Measurements from ENCODE around the gene CALY. TPM values are rescaled to one million over a fixed set of nuclear protein-coding genes. Genes with fewer than 3 reads are reported as not detected.

CALY gene
- total RNA-seq, 1 experiment from 2014 or later: not detected

DNA sequence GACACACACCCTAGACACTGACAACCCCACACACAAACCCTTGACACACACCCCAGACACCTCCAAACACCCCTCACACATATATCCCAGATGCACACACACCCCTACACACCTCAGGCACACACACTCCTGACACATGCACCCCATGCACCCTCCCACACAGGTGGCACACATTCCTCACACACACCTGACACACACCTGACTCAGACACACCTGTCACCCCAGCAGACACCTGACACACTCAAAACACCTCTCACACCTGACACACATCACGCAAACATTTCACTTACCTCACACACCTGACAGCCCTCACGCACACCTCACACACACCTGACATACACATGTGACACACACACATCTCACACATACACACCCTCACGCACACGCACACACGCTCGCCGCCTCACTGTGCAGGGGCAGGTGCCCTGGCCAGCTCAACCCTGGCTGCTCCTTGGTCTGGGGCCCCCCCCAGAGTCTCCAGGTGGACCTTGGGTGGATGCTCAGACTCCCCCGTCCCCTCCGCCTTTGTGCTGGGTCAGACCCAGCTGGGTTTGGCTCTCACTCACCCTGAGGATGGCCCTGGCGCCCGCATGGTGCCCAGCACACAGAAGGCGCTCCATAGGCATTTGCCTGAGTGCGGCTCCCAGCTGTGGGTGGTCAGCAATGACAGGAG lies 3.1 kb upstream of the CALY start:
- H3K79me2 ChIP-seq (ENCODE audit: low read length): no peaks in the 10 kb centered on the region
- intact Hi-C loops (cut with micrococcal nuclease): no loop called here
- no peaks in the 10 kb centered on the region for H3K9me3 ChIP-seq (ENCODE audit: low read length)
- no peak for TF ChIP-seq EZH2phosphoT487 (IDR thresholded peaks at IDR 0.05; ENCODE audit: borderline replicate concordance, low read length)
- TF ChIP-seq EZH2 (IDR thresholded peaks at IDR 0.05; ENCODE audit: low read length, unreplicated experiment): no peak
- TF ChIP-seq, protein P1, sequence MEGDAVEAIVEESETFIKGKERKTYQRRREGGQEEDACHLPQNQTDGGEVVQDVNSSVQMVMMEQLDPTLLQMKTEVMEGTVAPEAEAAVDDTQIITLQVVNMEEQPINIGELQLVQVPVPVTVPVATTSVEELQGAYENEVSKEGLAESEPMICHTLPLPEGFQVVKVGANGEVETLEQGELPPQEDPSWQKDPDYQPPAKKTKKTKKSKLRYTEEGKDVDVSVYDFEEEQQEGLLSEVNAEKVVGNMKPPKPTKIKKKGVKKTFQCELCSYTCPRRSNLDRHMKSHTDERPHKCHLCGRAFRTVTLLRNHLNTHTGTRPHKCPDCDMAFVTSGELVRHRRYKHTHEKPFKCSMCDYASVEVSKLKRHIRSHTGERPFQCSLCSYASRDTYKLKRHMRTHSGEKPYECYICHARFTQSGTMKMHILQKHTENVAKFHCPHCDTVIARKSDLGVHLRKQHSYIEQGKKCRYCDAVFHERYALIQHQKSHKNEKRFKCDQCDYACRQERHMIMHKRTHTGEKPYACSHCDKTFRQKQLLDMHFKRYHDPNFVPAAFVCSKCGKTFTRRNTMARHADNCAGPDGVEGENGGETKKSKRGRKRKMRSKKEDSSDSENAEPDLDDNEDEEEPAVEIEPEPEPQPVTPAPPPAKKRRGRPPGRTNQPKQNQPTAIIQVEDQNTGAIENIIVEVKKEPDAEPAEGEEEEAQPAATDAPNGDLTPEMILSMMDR (conservative IDR thresholded peaks at IDR 0.05; ENCODE audit: low read depth, low read length): no peak
- ChIA-PET CTCF (no interaction called here), POLR2A (ENCODE audit: unreplicated experiment) (no interaction called here)
- no peak overlapping the region for H3K4me3 ChIP-seq (ENCODE audit: low read length)
- H4K20me1 ChIP-seq (ENCODE audit: low read length): no peaks in the 10 kb centered on the region
- no peak overlapping the region for H3K27ac ChIP-seq (ENCODE audit: low read length)
- H2AFZ ChIP-seq (ENCODE audit: low read length): no peak overlapping the region
- no peak overlapping the region for H3K4me2 ChIP-seq (ENCODE audit: low read length)
- peaks cover 5% of the 10 kb centered on the region; the same call in 1 of the 2 replicates for H3K4me1 ChIP-seq (ENCODE audit: insufficient read depth, low read length)
- DNase-seq (no peak), ATAC-seq (no peak)
- no peaks in the 10 kb centered on the region for H3K36me3 ChIP-seq (ENCODE audit: low read depth, low read length)
- H3K27me3 ChIP-seq (ENCODE audit: low read length): peaks cover 27% of the 10 kb centered on the region
- H3K9me2 ChIP-seq (replicated peaks; ENCODE audit: low read length): no peaks in the 10 kb centered on the region
- H3F3A ChIP-seq (ENCODE audit: low read length, unreplicated experiment): no peaks in the 10 kb centered on the region
- no TSS peak for BruUV-seq (replicated peaks)
- no peak overlapping the region for H3K9ac ChIP-seq (ENCODE audit: low read length)

GRCh38 chr10:133338080-133339071 lies 1.7 kb upstream of the CALY start:
- BruUV-seq (replicated peaks): no TSS peak
- TF ChIP-seq, protein P1 (conservative IDR thresholded peaks at IDR 0.05; ENCODE audit: low read depth, low read length): no peak
- TF ChIP-seq EZH2phosphoT487 (IDR thresholded peaks at IDR 0.05; ENCODE audit: borderline replicate concordance, low read length) (no peak), EZH2 (IDR thresholded peaks at IDR 0.05; ENCODE audit: low read length, unreplicated experiment) (no peak)
- Histone ChIP-seq H3K4me2 (ENCODE audit: low read length) (no peak overlapping the region), H3K27ac (ENCODE audit: low read length) (no peak overlapping the region), H3K79me2 (ENCODE audit: low read length) (no peaks in the 10 kb centered on the region), H3K9me3 (ENCODE audit: low read length) (no peaks in the 10 kb centered on the region), H3K4me1 (ENCODE audit: insufficient read depth, low read length) (peaks cover 2% of the 10 kb centered on the region; the same call in 1 of the 2 replicates), H4K20me1 (ENCODE audit: low read length) (no peaks in the 10 kb centered on the region), H3K9me2 (replicated peaks; ENCODE audit: low read length) (no peaks in the 10 kb centered on the region), H3F3A (ENCODE audit: low read length, unreplicated experiment) (no peaks in the 10 kb centered on the region), H3K36me3 (ENCODE audit: low read depth, low read length) (no peaks in the 10 kb centered on the region), H2AFZ (ENCODE audit: low read length) (no peak overlapping the region), H3K4me3 (ENCODE audit: low read length) (no peak overlapping the region), H3K27me3 (ENCODE audit: low read length) (peaks cover 31% of the 10 kb centered on the region), H3K9ac (ENCODE audit: low read length) (no peak overlapping the region)
- ChIA-PET POLR2A (ENCODE audit: unreplicated experiment) (no interaction called here), CTCF (no interaction called here)
- DNase-seq (no peak), ATAC-seq (no peak)
- intact Hi-C loops (cut with micrococcal nuclease): no loop called here

Measured in PC-3 (cell line).